ENCODE data around the gene MAD1L1. TPM values are rescaled to one million over a fixed set of nuclear protein-coding genes. Genes with fewer than 3 reads are reported as not detected.

The MAD1L1 gene
- total RNA-seq, 1 donor from 2014 or later, result 32.3 TPM

GRCh38 chr7:1956141-1956540 lies 276.6 kb downstream of the MAD1L1 start:
- Histone ChIP-seq H3K27ac (ENCODE audit: low read depth, low read length) (no peak overlapping the region), H3K9ac (ENCODE audit: low read length) (no peak overlapping the region), H3K4me1 (ENCODE audit: insufficient read depth, low read length) (peaks cover 4% of the 10 kb centered on the region), H3K9me3 (ENCODE audit: insufficient read depth, low read depth, low read length) (no peaks in the 10 kb centered on the region), H3K27me3 (ENCODE audit: insufficient read depth, low read length) (no peaks in the 10 kb centered on the region), H4K20me1 (ENCODE audit: insufficient read depth, low read length) (peaks cover 3% of the 10 kb centered on the region), H2AFZ (ENCODE audit: low read depth, low read length) (no peak overlapping the region), H3K36me3 (ENCODE audit: insufficient read depth, low read length) (no peaks in the 10 kb centered on the region), H3K79me2 (ENCODE audit: insufficient read depth, low read length) (no peaks in the 10 kb centered on the region), H3K4me3 (ENCODE audit: insufficient read depth, low read depth, low read length) (no peak overlapping the region), H3K4me2 (ENCODE audit: low read length) (no peak overlapping the region)
- FAIRE-seq (no peak), DNase-seq (ENCODE audit: low read depth) (no peak)
- H3K4me1 Mint-ChIP-seq (ENCODE audit: low read depth, unreplicated experiment), result no peaks in the 10 kb centered on the region
- TF ChIP-seq EZH2 (IDR thresholded peaks at IDR 0.05; ENCODE audit: insufficient read depth, low read length) (no peak), CTCF (IDR thresholded peaks at IDR 0.05; ENCODE audit: insufficient read depth, low read depth, low read length) (no peak)
- H3K4me3 Mint-ChIP-seq (ENCODE audit: unreplicated experiment), result no peak overlapping the region
- no peak overlapping the region for H3K27ac Mint-ChIP-seq (ENCODE audit: unreplicated experiment)
- peaks cover 5% of the 10 kb centered on the region for H3K9me3 Mint-ChIP-seq (ENCODE audit: unreplicated experiment)
- peaks cover 7% of the 10 kb centered on the region for H3K27me3 Mint-ChIP-seq (ENCODE audit: low read depth, unreplicated experiment)
- peaks cover 30% of the 10 kb centered on the region for H3K36me3 Mint-ChIP-seq (ENCODE audit: low read depth, unreplicated experiment)

GRCh38 chr7:1954366-1955004 lies 278.3 kb downstream of the MAD1L1 start:
- Mint-ChIP-seq H3K9me3 (ENCODE audit: unreplicated experiment) (peaks cover 7% of the 10 kb centered on the region), H3K4me1 (ENCODE audit: low read depth, unreplicated experiment) (no peaks in the 10 kb centered on the region), H3K4me3 (ENCODE audit: unreplicated experiment) (no peak overlapping the region), H3K27ac (ENCODE audit: unreplicated experiment) (no peak overlapping the region), H3K27me3 (ENCODE audit: low read depth, unreplicated experiment) (peaks cover 11% of the 10 kb centered on the region), H3K36me3 (ENCODE audit: low read depth, unreplicated experiment) (peaks cover 26% of the 10 kb centered on the region)
- Histone ChIP-seq H2AFZ (ENCODE audit: low read depth, low read length) (no peak overlapping the region), H3K79me2 (ENCODE audit: insufficient read depth, low read length) (no peaks in the 10 kb centered on the region), H3K27me3 (ENCODE audit: insufficient read depth, low read length) (no peaks in the 10 kb centered on the region), H3K9me3 (ENCODE audit: insufficient read depth, low read depth, low read length) (no peaks in the 10 kb centered on the region), H3K27ac (ENCODE audit: low read depth, low read length) (no peak overlapping the region), H3K4me3 (ENCODE audit: insufficient read depth, low read depth, low read length) (no peak overlapping the region), H3K4me1 (ENCODE audit: insufficient read depth, low read length) (peaks cover 2% of the 10 kb centered on the region), H3K4me2 (ENCODE audit: low read length) (no peak overlapping the region), H4K20me1 (ENCODE audit: insufficient read depth, low read length) (peaks cover 3% of the 10 kb centered on the region), H3K9ac (ENCODE audit: low read length) (no peak overlapping the region), H3K36me3 (ENCODE audit: insufficient read depth, low read length) (no peaks in the 10 kb centered on the region)
- FAIRE-seq (no peak), DNase-seq (ENCODE audit: low read depth) (no peak)
- TF ChIP-seq EZH2 (IDR thresholded peaks at IDR 0.05; ENCODE audit: insufficient read depth, low read length) (no peak), CTCF (IDR thresholded peaks at IDR 0.05; ENCODE audit: insufficient read depth, low read depth, low read length) (no peak)
